Measurements from ENCODE around the gene MYO1A.

DNA sequence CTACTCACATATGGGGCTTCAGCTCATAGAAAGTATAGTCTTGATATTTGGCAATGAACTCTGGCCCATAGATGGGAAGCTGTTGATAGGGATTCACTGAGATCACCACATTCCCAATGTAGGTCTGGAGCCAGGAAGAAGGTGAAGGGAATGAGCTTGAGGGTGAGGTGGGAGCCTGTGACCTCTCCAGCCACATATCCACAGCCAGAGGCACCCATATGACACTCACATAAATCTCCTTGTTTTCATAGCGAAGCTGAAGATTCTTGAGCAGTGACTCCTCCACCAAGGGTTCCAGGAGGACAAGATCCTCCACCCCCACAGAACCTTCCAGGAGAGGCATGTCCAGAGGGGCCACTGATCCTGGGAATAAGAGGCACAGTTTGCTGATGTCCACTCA is 1.9 kb downstream of the MYO1A start:
- TF ChIP-seq, protein P1, sequence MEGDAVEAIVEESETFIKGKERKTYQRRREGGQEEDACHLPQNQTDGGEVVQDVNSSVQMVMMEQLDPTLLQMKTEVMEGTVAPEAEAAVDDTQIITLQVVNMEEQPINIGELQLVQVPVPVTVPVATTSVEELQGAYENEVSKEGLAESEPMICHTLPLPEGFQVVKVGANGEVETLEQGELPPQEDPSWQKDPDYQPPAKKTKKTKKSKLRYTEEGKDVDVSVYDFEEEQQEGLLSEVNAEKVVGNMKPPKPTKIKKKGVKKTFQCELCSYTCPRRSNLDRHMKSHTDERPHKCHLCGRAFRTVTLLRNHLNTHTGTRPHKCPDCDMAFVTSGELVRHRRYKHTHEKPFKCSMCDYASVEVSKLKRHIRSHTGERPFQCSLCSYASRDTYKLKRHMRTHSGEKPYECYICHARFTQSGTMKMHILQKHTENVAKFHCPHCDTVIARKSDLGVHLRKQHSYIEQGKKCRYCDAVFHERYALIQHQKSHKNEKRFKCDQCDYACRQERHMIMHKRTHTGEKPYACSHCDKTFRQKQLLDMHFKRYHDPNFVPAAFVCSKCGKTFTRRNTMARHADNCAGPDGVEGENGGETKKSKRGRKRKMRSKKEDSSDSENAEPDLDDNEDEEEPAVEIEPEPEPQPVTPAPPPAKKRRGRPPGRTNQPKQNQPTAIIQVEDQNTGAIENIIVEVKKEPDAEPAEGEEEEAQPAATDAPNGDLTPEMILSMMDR (IDR thresholded peaks at IDR 0.05): no peak
- TF ChIP-seq EP300 (IDR thresholded peaks at IDR 0.05) (no peak), POLR2A (IDR thresholded peaks at IDR 0.05) (no peak), POLR2AphosphoS5 (IDR thresholded peaks at IDR 0.05) (no peak)
